CD14-positive monocyte (primary cell): ENCODE data around the gene THRB. TPM values are rescaled to one million over a fixed set of nuclear protein-coding genes. Genes with fewer than 3 reads are reported as not detected.

Experiments used
- DNase-seq, 3 donors: peaks; one replicate each; pipeline ENCODE4 v3.0.0-alpha.2; 2011 to 2022
- H2AFZ ChIP-seq: 2 replicates; pipeline ENCODE4 v1.6.0; 2012; ENCODE audit warnings: mild to moderate bottlenecking, low read depth, low read length, inconsistent platforms; ENCODE audit not compliant: insufficient read depth, poor library complexity, severe bottlenecking
- H3K27ac ChIP-seq, 2 donors: 1 replicate in 1 of 2; 2 replicates in 1 of 2; pipeline ENCODE4 v1.5.1; 2012 to 2013; ENCODE audit warnings: low read length in 2 of 2, control low read depth in 1 of 2, inconsistent platforms in 1 of 2, low read depth in 1 of 2, mild to moderate bottlenecking in 1 of 2
- H3K27me3 ChIP-seq, 2 donors: one replicate each; pipeline versions ENCODE4 v1.6.0 to v1.6.1; 2011 to 2013; ENCODE audit warnings: low read length in 2 of 2; ENCODE audit not compliant: control insufficient read depth in 2 of 2, insufficient read depth in 2 of 2
- H3K36me3 ChIP-seq, 2 donors: replicated peaks in 1 of 2; 1 replicate in 1 of 2; 2 replicates in 1 of 2; pipeline versions ENCODE4 v1.5.1 to v1.6.1; 2012 to 2013; ENCODE audit warnings: low read length in 2 of 2, control low read depth in 1 of 2, inconsistent platforms in 1 of 2, mild to moderate bottlenecking in 1 of 2; ENCODE audit not compliant: insufficient read depth in 2 of 2, control insufficient read depth in 1 of 2
- H3K4me1 ChIP-seq, 2 donors: 1 replicate in 1 of 2; 2 replicates in 1 of 2; pipeline versions ENCODE4 v1.5.1 to v1.6.1; 2012 to 2013; ENCODE audit warnings: low read length in 2 of 2, control low read depth in 1 of 2, inconsistent platforms in 1 of 2, mild to moderate bottlenecking in 1 of 2, moderate library complexity in 1 of 2; ENCODE audit not compliant: insufficient read depth in 2 of 2, control insufficient read depth in 1 of 2
- H3K4me2 ChIP-seq: replicated peaks from 2 replicates; pipeline ENCODE3; 2012; ENCODE audit warnings: low read length, moderate library complexity, mild to moderate bottlenecking; ENCODE audit not compliant: poor library complexity, severe bottlenecking; ENCODE audit errors: extremely low read depth
- H3K4me3 ChIP-seq, 3 experiments: fragments of 200-600 bp in 1 of 3; sonication (generic) in 1 of 3; replicated peaks in 1 of 3; 1 replicate in 2 of 3; 2 replicates in 1 of 3; pipeline ENCODE4 v1.5.1; 2011 to 2013; ENCODE audit warnings: low read length in 3 of 3, mild to moderate bottlenecking in 3 of 3, control low read depth in 2 of 3, low read depth in 2 of 3, inconsistent platforms in 1 of 3, moderate library complexity in 1 of 3
- H3K79me2 ChIP-seq: 2 replicates; pipeline ENCODE4 v1.6.0; 2012; ENCODE audit warnings: mild to moderate bottlenecking, control low read depth, inconsistent platforms, low read length, moderate library complexity; ENCODE audit not compliant: insufficient read depth
- H3K9ac ChIP-seq: 2 replicates; pipeline ENCODE4 v1.6.0; 2017; ENCODE audit warnings: low read length, mild to moderate bottlenecking; ENCODE audit not compliant: insufficient read depth, poor library complexity, severe bottlenecking
- H3K9me3 ChIP-seq, 2 donors: replicated peaks in 1 of 2; 1 replicate in 1 of 2; 2 replicates in 1 of 2; pipeline versions ENCODE4 v1.5.1 to v1.6.1; 2012 to 2013; ENCODE audit warnings: low read length in 2 of 2, control low read depth in 1 of 2; ENCODE audit not compliant: control insufficient read depth in 1 of 2, insufficient read depth in 1 of 2
- H4K20me1 ChIP-seq: 2 replicates; pipeline ENCODE4 v1.6.0; 2012; ENCODE audit warnings: mild to moderate bottlenecking, low read length, control low read depth, moderate library complexity; ENCODE audit not compliant: insufficient read depth
- H3K27ac Mint-ChIP-seq, 7 donors: one replicate each; pipeline ENCODE4 v1.8.0; 2020; ENCODE audit warnings: mild to moderate bottlenecking in 7 of 7, mixed read lengths in 7 of 7, moderate library complexity in 6 of 7, inconsistent platforms in 2 of 7
- H3K27me3 Mint-ChIP-seq, 3 donors: one replicate each; pipeline ENCODE4 v1.8.0; 2021 to 2022; ENCODE audit warnings: low read depth in 3 of 3, mild to moderate bottlenecking in 3 of 3, mixed read lengths in 3 of 3, moderate library complexity in 3 of 3, inconsistent platforms in 1 of 3
- H3K36me3 Mint-ChIP-seq, 2 donors: one replicate each; pipeline ENCODE4 v1.8.0; 2020; ENCODE audit warnings: mixed read lengths in 2 of 2, inconsistent platforms in 1 of 2, mild to moderate bottlenecking in 1 of 2
- H3K4me1 Mint-ChIP-seq: one replicate; pipeline ENCODE4 v1.8.0; 2020; ENCODE audit warnings: mild to moderate bottlenecking, mixed read lengths
- H3K4me3 Mint-ChIP-seq, 2 donors: one replicate each; pipeline ENCODE4 v1.8.0; 2020; ENCODE audit warnings: mild to moderate bottlenecking in 2 of 2, mixed read lengths in 2 of 2, moderate library complexity in 1 of 2
- H3K9me3 Mint-ChIP-seq, 7 donors: one replicate each; pipeline ENCODE4 v1.8.0; 2020 to 2022; ENCODE audit warnings: mixed read lengths in 7 of 7, mild to moderate bottlenecking in 6 of 7, moderate library complexity in 6 of 7, inconsistent platforms in 2 of 7
- WGBS: methylation state at CpG from one replicate; pipeline ENCODE4 v1.1.5; 2013; ENCODE audit warnings: missing lambda C conversion rate; ENCODE audit not compliant: insufficient coverage; 5-methylcytosine and 5-hydroxymethylcytosine counted together
- intact Hi-C, 2 donors: fragments of 100-400 bp; cut with micrococcal nuclease; formaldehyde crosslinking; loops; one replicate each; pipeline versions ENCODE4 v1.15.0 to v1.15.1; 2023
- polyA plus RNA-seq, 3 donors: library from polyadenylated mRNA; depleted of rRNA in 1 of 3; unstranded in 2 of 3; stranded (reverse) in 1 of 3; fragments of 300-500 nt in 2 of 3; fragments of >200 nt in 1 of 3; fragmentation: Illumina TruSeq in 2 of 3; gene quantifications; 1 replicate in 2 of 3; 2 replicates in 1 of 3; pipeline ENCODE4 v1.2.3, GENCODE V29; 2012 to 2021
- TF ChIP-seq, protein P1 (sequence below): fragments of 200-600 bp; IDR thresholded peaks from one replicate; pipeline ENCODE4 v1.8.0; 2022; ENCODE audit warnings: antibody characterized with exemption, mild to moderate bottlenecking

The THRB gene
- polyA plus RNA-seq, 3 donors = 0.05 TPM; not detected in 2

DNA sequence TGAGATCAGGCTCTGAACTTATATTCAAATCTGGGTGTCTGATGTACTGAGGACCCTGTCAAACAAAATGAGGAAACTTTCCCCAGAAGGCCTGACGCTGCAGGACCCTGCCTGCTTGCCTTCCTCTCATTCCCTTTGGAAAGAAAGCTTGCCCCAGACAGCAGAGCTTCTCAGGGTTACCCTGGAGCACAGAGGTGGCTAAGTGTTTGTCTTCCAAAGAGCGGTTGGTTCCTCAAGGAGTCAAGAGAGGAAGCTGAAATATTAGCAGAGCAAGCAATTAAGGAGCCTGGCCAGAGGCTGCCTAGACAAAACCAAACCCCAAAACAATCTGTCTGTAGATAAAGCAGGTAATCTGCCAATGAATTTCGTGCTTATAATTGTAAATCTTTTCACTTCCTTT, 374.2 kb downstream of the THRB start:
- H3K27me3 Mint-ChIP-seq = no peaks in the 10 kb centered on the region
- Histone ChIP-seq H3K9me3 (peaks cover 0 to 4% of the 10 kb centered on the region in 2 donors), H3K36me3 (no peaks in the 10 kb centered on the region), H4K20me1 (no peaks in the 10 kb centered on the region), H3K4me2 (no peak overlapping the region), H3K4me3 (no peak overlapping the region), H3K79me2 (no peaks in the 10 kb centered on the region), H3K27me3 (no peaks in the 10 kb centered on the region), H3K4me1 (no peaks in the 10 kb centered on the region), H2AFZ (no peak overlapping the region), H3K9ac (no peak overlapping the region), H3K27ac (no peak overlapping the region)
- H3K9me3 Mint-ChIP-seq = peaks cover 0 to 3% (median 2%) of the 10 kb centered on the region in 7 donors
- H3K4me1 Mint-ChIP-seq = no peaks in the 10 kb centered on the region
- TF ChIP-seq, protein P1, sequence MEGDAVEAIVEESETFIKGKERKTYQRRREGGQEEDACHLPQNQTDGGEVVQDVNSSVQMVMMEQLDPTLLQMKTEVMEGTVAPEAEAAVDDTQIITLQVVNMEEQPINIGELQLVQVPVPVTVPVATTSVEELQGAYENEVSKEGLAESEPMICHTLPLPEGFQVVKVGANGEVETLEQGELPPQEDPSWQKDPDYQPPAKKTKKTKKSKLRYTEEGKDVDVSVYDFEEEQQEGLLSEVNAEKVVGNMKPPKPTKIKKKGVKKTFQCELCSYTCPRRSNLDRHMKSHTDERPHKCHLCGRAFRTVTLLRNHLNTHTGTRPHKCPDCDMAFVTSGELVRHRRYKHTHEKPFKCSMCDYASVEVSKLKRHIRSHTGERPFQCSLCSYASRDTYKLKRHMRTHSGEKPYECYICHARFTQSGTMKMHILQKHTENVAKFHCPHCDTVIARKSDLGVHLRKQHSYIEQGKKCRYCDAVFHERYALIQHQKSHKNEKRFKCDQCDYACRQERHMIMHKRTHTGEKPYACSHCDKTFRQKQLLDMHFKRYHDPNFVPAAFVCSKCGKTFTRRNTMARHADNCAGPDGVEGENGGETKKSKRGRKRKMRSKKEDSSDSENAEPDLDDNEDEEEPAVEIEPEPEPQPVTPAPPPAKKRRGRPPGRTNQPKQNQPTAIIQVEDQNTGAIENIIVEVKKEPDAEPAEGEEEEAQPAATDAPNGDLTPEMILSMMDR = no peak
- intact Hi-C loops = no loop called here
- H3K4me3 Mint-ChIP-seq = no peak overlapping the region
- WGBS = 100% methylated on average over 1 of the region's 3 CpGs
- no peak for DNase-seq
- no peaks in the 10 kb centered on the region for H3K36me3 Mint-ChIP-seq
- H3K27ac Mint-ChIP-seq = no peak overlapping the region

DNA sequence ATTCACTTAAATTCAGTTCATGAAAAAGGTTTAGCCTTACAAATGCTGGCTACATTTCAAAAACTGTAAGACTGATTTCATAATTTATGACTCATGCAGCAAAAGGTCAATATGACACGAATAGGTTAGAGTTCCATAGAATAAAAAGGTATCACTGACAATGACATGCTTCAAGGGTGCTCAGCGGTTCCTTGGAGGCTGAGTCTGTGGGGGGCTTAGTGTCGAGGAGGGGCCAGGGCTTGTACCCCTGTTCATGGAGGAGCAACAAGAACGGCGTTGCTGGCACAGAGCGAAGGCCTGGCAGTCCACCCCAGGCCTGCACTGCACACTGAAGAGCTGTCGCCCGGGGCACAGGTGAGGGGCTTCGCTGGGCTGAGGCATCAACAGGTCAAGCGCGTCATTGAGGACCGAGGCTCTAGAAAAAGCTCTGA, 375.3 kb downstream of the THRB start:
- intact Hi-C loops = no loop called here
- H3K27ac Mint-ChIP-seq = no peak overlapping the region
- WGBS = 97% methylated on average over 10 of the region's 12 CpGs

More for the DNA sequence above, 375.3 kb downstream of the THRB start:
- H3K4me3 ChIP-seq = no peak overlapping the region
- Mint-ChIP-seq H3K36me3 (no peaks in the 10 kb centered on the region), H3K9me3 (peaks cover 0 to 3% (median 2%) of the 10 kb centered on the region in 7 donors), H3K4me3 (no peak overlapping the region), H3K4me1 (no peaks in the 10 kb centered on the region), H3K27me3 (no peaks in the 10 kb centered on the region)
- no peaks in the 10 kb centered on the region for H4K20me1 ChIP-seq
- no peaks in the 10 kb centered on the region for H3K36me3 ChIP-seq
- no peak overlapping the region for H2AFZ ChIP-seq
- no peak overlapping the region for H3K9ac ChIP-seq
- H3K4me2 ChIP-seq = no peak overlapping the region
- no peaks in the 10 kb centered on the region for H3K4me1 ChIP-seq
- no peak overlapping the region for H3K27ac ChIP-seq
- TF ChIP-seq, protein P1 = no peak
- no peaks in the 10 kb centered on the region for H3K79me2 ChIP-seq
- H3K9me3 ChIP-seq = peaks cover 0 to 4% of the 10 kb centered on the region in 2 donors
- H3K27me3 ChIP-seq = no peaks in the 10 kb centered on the region
- DNase-seq = no peak
